Parathyroid adenoma (tissue), 2 donors: Measurements from ENCODE around the gene TAF1B.
A peak's percentile ranks its signal among the peaks of the same experiment; 100 is the strongest.

Experiments
- H2AFZ ChIP-seq: fragments of 300-600 bp; sonication (generic); one replicate; pipeline ENCODE4 v1.7.0; 2017; ENCODE audit warnings: antibody characterized with exemption, mild to moderate bottlenecking
- H3K27ac ChIP-seq: fragments of 300-600 bp; sonication (generic); one replicate; pipeline ENCODE4 v1.7.0; 2017
- H3K27me3 ChIP-seq: fragments of 300-600 bp; sonication (generic); one replicate; pipeline ENCODE4 v1.7.0; 2017; ENCODE audit warnings: low read length; ENCODE audit not compliant: control insufficient read depth, insufficient read depth
- H3K36me3 ChIP-seq: fragments of 300-600 bp; sonication (generic); one replicate; pipeline ENCODE4 v1.7.0; 2017; ENCODE audit warnings: low read length; ENCODE audit not compliant: control insufficient read depth, insufficient read depth
- H3K4me1 ChIP-seq: fragments of 300-600 bp; sonication (generic); one replicate; pipeline ENCODE4 v1.7.0; 2017; ENCODE audit warnings: control low read depth
- H3K4me2 ChIP-seq: fragments of 300-600 bp; sonication (generic); one replicate; pipeline ENCODE4 v1.7.0; 2017; ENCODE audit warnings: low read length
- H3K4me3 ChIP-seq: fragments of 300-600 bp; sonication (generic); one replicate; pipeline ENCODE4 v1.7.0; 2017; ENCODE audit warnings: low read depth, low read length
- H3K79me2 ChIP-seq: fragments of 300-600 bp; sonication (generic); one replicate; pipeline ENCODE4 v1.7.0; 2017; ENCODE audit warnings: control low read depth
- H3K9ac ChIP-seq: fragments of 300-600 bp; sonication (generic); one replicate; pipeline ENCODE4 v1.7.0; 2017; ENCODE audit warnings: mild to moderate bottlenecking
- H3K9me3 ChIP-seq: fragments of 300-600 bp; sonication (generic); one replicate; pipeline ENCODE4 v1.7.0; 2017; ENCODE audit warnings: low read length; ENCODE audit not compliant: control insufficient read depth
- CTCF ChIP-seq: fragments of 300-600 bp; sonication (generic); IDR thresholded peaks from one replicate; pipeline ENCODE4 v1.7.0; 2017; ENCODE audit warnings: antibody characterized with exemption, mild to moderate bottlenecking
- donor health status: primary hyperparathyroidism.

Gene TAF1B

GRCh38 chr2:9895669-9896590, 52.7 kb downstream of the TAF1B start:
- Histone ChIP-seq H3K4me2 (peak overlapping the region; percentile 70), H3K27me3 (no peaks in the 10 kb centered on the region), H3K79me2 (peaks cover 5% of the 10 kb centered on the region), H3K4me3 (peak overlapping the region; percentile 28), H3K9ac (no peak overlapping the region), H3K36me3 (no peaks in the 10 kb centered on the region), H3K4me1 (peaks cover 16% of the 10 kb centered on the region), H2AFZ (peak overlapping the region; percentile 26), H3K27ac (peak overlapping the region; percentile 70), H3K9me3 (no peaks in the 10 kb centered on the region)
- no peak for TF ChIP-seq CTCF

GRCh38 chr2:9897331-9897737, 54.1 kb downstream of the TAF1B start:
- Histone ChIP-seq H3K4me3 (no peak overlapping the region), H3K4me1 (peaks cover 16% of the 10 kb centered on the region), H3K27me3 (no peaks in the 10 kb centered on the region), H3K9ac (no peak overlapping the region), H2AFZ (no peak overlapping the region), H3K79me2 (peaks cover under 1% of the 10 kb centered on the region), H3K36me3 (no peaks in the 10 kb centered on the region), H3K9me3 (no peaks in the 10 kb centered on the region), H3K4me2 (no peak overlapping the region), H3K27ac (peak overlapping the region; percentile 70)
- no peak for TF ChIP-seq CTCF

GRCh38 chr2:9897846-9898245, 54.6 kb downstream of the TAF1B start:
- Histone ChIP-seq H3K79me2 (no peaks in the 10 kb centered on the region), H3K27ac (peak overlapping the region; percentile 36), H3K27me3 (no peaks in the 10 kb centered on the region), H3K4me1 (peaks cover 16% of the 10 kb centered on the region), H3K36me3 (no peaks in the 10 kb centered on the region), H3K9ac (no peak overlapping the region), H3K4me2 (no peak overlapping the region), H3K9me3 (no peaks in the 10 kb centered on the region), H2AFZ (no peak overlapping the region), H3K4me3 (no peak overlapping the region)
- no peak for TF ChIP-seq CTCF

- Histone ChIP-seq H3K9ac (no peak overlapping the region), H3K9me3 (no peaks in the 10 kb centered on the region), H2AFZ (no peak overlapping the region), H3K27me3 (no peaks in the 10 kb centered on the region), H3K27ac (no peak overlapping the region), H3K36me3 (no peaks in the 10 kb centered on the region), H3K4me3 (no peak overlapping the region), H3K79me2 (peaks cover 3% of the 10 kb centered on the region), H3K4me2 (no peak overlapping the region), H3K4me1 (no peaks in the 10 kb centered on the region)
- TF ChIP-seq CTCF: no peak
Observed at GRCh38 chr2:9905413-9905812, 62.1 kb downstream of the TAF1B start.
